Endothelial cell of umbilical vein (primary cell): ENCODE results near the gene LRSAM1. TPM values are rescaled to one million over a fixed set of nuclear protein-coding genes. Genes with fewer than 3 reads are reported as not detected.

Source experiments
- BruUV-seq: library from RNA; stranded (reverse); fragments of 400-500 nt; replicated peaks from 2 replicates; lab custom pipeline; 2021; lab: Mats Ljungman, UMichigan
- CTCF ChIA-PET: fragments of 300-600, 350-600 bp; sonication (Branson Sonifier 250); formaldehyde crosslinking; loops from one replicate; lab custom pipeline; 2021; ENCODE audit warnings: antibody characterized with exemption, inconsistent platforms; lab: Charles Lee
- POLR2A ChIA-PET: fragments of 300-600, 350-600 bp; sonication (Branson Sonifier 250); formaldehyde crosslinking; loops from one replicate; lab custom pipeline; 2021; ENCODE audit warnings: antibody characterized with exemption, inconsistent platforms; lab: Charles Lee
- DNase-seq: peaks from one replicate; pipeline ENCODE4 v3.0.0-alpha.2; 2011; ENCODE audit warnings: low read depth, low spot score
- FAIRE-seq: peaks from 2 replicates; lab custom pipeline; 2011; peaks lifted over from hg19 to GRCh38; lab: Jason Lieb, UNC
- H2AFZ ChIP-seq: 2 replicates; pipeline ENCODE4 v1.6.0; 2012; ENCODE audit warnings: low read depth, low read length, control low read depth, inconsistent platforms
- H3K27ac ChIP-seq: 2 replicates; pipeline ENCODE4 v1.5.1; 2011; ENCODE audit warnings: low read depth, mild to moderate bottlenecking, control low read depth, low read length, moderate library complexity; ENCODE audit not compliant: insufficient read depth
- H3K27me3 ChIP-seq, 2 experiments: 2 replicates each; pipeline versions ENCODE4 v1.6.0 to v1.6.1; 2011; ENCODE audit warnings: low read length in 2 of 2, mixed read lengths in 1 of 2; ENCODE audit not compliant: control insufficient read depth in 2 of 2, insufficient read depth in 2 of 2
- H3K36me3 ChIP-seq, 2 experiments: 2 replicates in 1 of 2; 3 replicates in 1 of 2; pipeline ENCODE4 v1.5.1; 2011; ENCODE audit warnings: low read length in 2 of 2, mild to moderate bottlenecking in 1 of 2, moderate library complexity in 1 of 2; ENCODE audit not compliant: control insufficient read depth in 2 of 2, insufficient read depth in 2 of 2; ENCODE audit errors: extremely low read depth in 1 of 2
- H3K4me1 ChIP-seq: 3 replicates; pipeline ENCODE4 v1.5.1; 2011; ENCODE audit warnings: mild to moderate bottlenecking, low read length; ENCODE audit not compliant: control insufficient read depth, insufficient read depth; ENCODE audit errors: extremely low read depth
- H3K4me2 ChIP-seq: 2 replicates; pipeline ENCODE4 v1.6.1; 2011; ENCODE audit warnings: low read length, control low read depth, mixed read lengths; ENCODE audit not compliant: insufficient read depth
- H3K4me3 ChIP-seq, 3 experiments: fragments of 200-600 bp in 1 of 3; sonication (generic), shearing (Covaris generic) in 1 of 3; replicated peaks in 1 of 3; 2 replicates each; pipeline ENCODE4 v1.5.1; 2011 to 2016; ENCODE audit warnings: control low read depth in 3 of 3, low read length in 3 of 3, mild to moderate bottlenecking in 2 of 3, inconsistent platforms in 1 of 3, low read depth in 1 of 3, moderate library complexity in 1 of 3; ENCODE audit not compliant: insufficient read depth in 1 of 3
- H3K79me2 ChIP-seq: 2 replicates; pipeline ENCODE4 v1.6.0; 2012; ENCODE audit warnings: low read length, inconsistent platforms; ENCODE audit not compliant: control insufficient read depth, insufficient read depth
- H3K9ac ChIP-seq: replicated peaks from 2 replicates; pipeline ENCODE3; 2011; ENCODE audit warnings: low read length, control low read depth; ENCODE audit not compliant: insufficient read depth; ENCODE audit errors: extremely low read depth
- H3K9me1 ChIP-seq: replicated peaks from 3 replicates; pipeline ENCODE4 v1.6.0; 2011; ENCODE audit warnings: mild to moderate bottlenecking, low read length; ENCODE audit not compliant: control insufficient read depth, insufficient read depth; ENCODE audit errors: extremely low read depth
- H3K9me3 ChIP-seq: replicated peaks from 2 replicates; pipeline ENCODE4 v1.5.1; 2012; ENCODE audit warnings: low read length, inconsistent platforms; ENCODE audit not compliant: control insufficient read depth, insufficient read depth
- H4K20me1 ChIP-seq: replicated peaks from 2 replicates; pipeline ENCODE3; 2011; ENCODE audit warnings: mild to moderate bottlenecking, low read length; ENCODE audit not compliant: control insufficient read depth, insufficient read depth; ENCODE audit errors: extremely low read depth
- CTCF ChIP-seq, 2 donors: IDR thresholded peaks; 1 replicate in 1 of 2; 2 replicates in 1 of 2; pipeline ENCODE4 v1.5.1; 2011; ENCODE audit warnings: low read length in 2 of 2, mild to moderate bottlenecking in 2 of 2, moderate library complexity in 2 of 2, control low read depth in 1 of 2, inconsistent platforms in 1 of 2, low read depth in 1 of 2; ENCODE audit not compliant: insufficient read depth in 1 of 2; ENCODE audit errors: extremely low read depth in 1 of 2
- EZH2 ChIP-seq: IDR thresholded peaks from 2 replicates; pipeline ENCODE4 v1.6.1; 2012; ENCODE audit warnings: borderline replicate concordance, low read depth, mild to moderate bottlenecking, moderate library complexity, low read length, inconsistent platforms; ENCODE audit not compliant: severe bottlenecking
- FOS ChIP-seq: IDR thresholded peaks from 2 replicates; pipeline ENCODE4 v1.6.1; 2011; ENCODE audit warnings: mild to moderate bottlenecking, low read length, moderate library complexity, borderline replicate concordance; ENCODE audit not compliant: insufficient read depth
- GATA2 ChIP-seq: IDR thresholded peaks from 2 replicates; pipeline ENCODE4 v1.7.0; 2011; ENCODE audit warnings: low read depth, mild to moderate bottlenecking, moderate library complexity, mixed read lengths, low read length; ENCODE audit not compliant: insufficient read length, insufficient read depth
- JUN ChIP-seq: IDR thresholded peaks from 2 replicates; pipeline ENCODE4 v1.6.1; 2011; ENCODE audit warnings: borderline replicate concordance, low read depth; ENCODE audit not compliant: insufficient read length, insufficient read depth
- MAX ChIP-seq: IDR thresholded peaks from 2 replicates; pipeline ENCODE4 v1.6.1; 2011; ENCODE audit not compliant: insufficient read depth, insufficient read length
- MYC ChIP-seq: IDR thresholded peaks from one replicate; pipeline ENCODE4 v1.6.1; 2011; ENCODE audit warnings: mild to moderate bottlenecking, low read depth, low read length
- POLR2A ChIP-seq: IDR thresholded peaks from 2 replicates; pipeline ENCODE4 v1.6.1; 2012; ENCODE audit warnings: low read depth, mild to moderate bottlenecking, control low read depth, low read length
- POLR2AphosphoS5 ChIP-seq: IDR thresholded peaks from 2 replicates; pipeline ENCODE4 v1.6.1; 2012; ENCODE audit warnings: low read depth, mild to moderate bottlenecking, control low read depth, low read length, moderate library complexity; ENCODE audit not compliant: insufficient read depth
- dilution Hi-C: fragments of 300-500 bp; cut with MboI; formaldehyde crosslinking; loops from one replicate; pipeline ENCODE4 v1.15.0; 2019; ENCODE audit warnings: low sequenced_read_pairs; ENCODE audit not compliant: extremely low pct_ligation_motif_present
- intact Hi-C: fragments of 100-400 bp; cut with micrococcal nuclease; formaldehyde crosslinking; loops from one replicate; pipeline ENCODE4 v1.10.0; 2022
- polyA plus RNA-seq, 4 experiments: library from polyadenylated mRNA; depleted of rRNA in 3 of 4; stranded (reverse) in 3 of 4; unstranded in 1 of 4; fragments of >200 nt; gene quantifications; 2 replicates each; pipeline versions ENCODE4 v1.2.1 to v1.2.3, GENCODE V29; 2011 to 2012; ENCODE audit warnings: missing spikeins in 1 of 4
- total RNA-seq: library from RNA; stranded (reverse); gene quantifications from 2 replicates; pipeline ENCODE4 v1.2.3, GENCODE V29; 2021

The LRSAM1 gene
- total and polyA plus RNA-seq, 2 donors (not counting 3 experiments of a cell fraction or from before 2014, with no cell fraction given), result 10.8 to 18.9 TPM

- Histone ChIP-seq H4K20me1 (no peaks in the 10 kb centered on the region), H3K79me2 (peaks cover 27% of the 10 kb centered on the region), H3K36me3 (peaks cover 11 to 14% of the 10 kb centered on the region in 2 experiments), H3K9me1 (no peaks in the 10 kb centered on the region), H3K4me3 (no peak overlapping the region), H3K27me3 (no peaks in the 10 kb centered on the region), H3K9ac (no peak overlapping the region), H3K9me3 (no peaks in the 10 kb centered on the region), H3K4me2 (no peak overlapping the region), H3K4me1 (peaks cover 5% of the 10 kb centered on the region), H3K27ac (no peak overlapping the region), H2AFZ (no peak overlapping the region)
- TF ChIP-seq CTCF (IDR thresholded peaks at IDR 0.05; ENCODE audit: extremely low read depth in 1 of 2, insufficient read depth in 1 of 2, low read depth in 1 of 2, low read length in 2 of 2) (no peak), FOS (no peak), POLR2A (no peak), POLR2AphosphoS5 (no peak), GATA2 (no peak), JUN (no peak), MYC (no peak), EZH2 (no peak), MAX (no peak)
- ChIA-PET CTCF (no interaction called here), POLR2A (no interaction called here)
- intact Hi-C loops (no loop called here), dilution Hi-C loops (no loop called here)
- DNase-seq (no peak), FAIRE-seq (no peak)
- BruUV-seq, result no TSS peak
Observed at GRCh38 chr9:127430415-127430814, 20.9 kb upstream of the LRSAM1 start.
